Stimulated activated CD4-positive, alpha-beta T cell treated with anti-CD3 and anti-CD28 coated beads, Interleukin-2, amount 100 ng/mL, for 4 hours (primary cell): ENCODE data around the gene ST6GALNAC2.

ENCODE experiments used
- DNase-seq: peaks from one replicate; pipeline ENCODE4 v3.0.0-alpha.2; 2020; ENCODE audit warnings: low read depth

Gene ST6GALNAC2

DNA sequence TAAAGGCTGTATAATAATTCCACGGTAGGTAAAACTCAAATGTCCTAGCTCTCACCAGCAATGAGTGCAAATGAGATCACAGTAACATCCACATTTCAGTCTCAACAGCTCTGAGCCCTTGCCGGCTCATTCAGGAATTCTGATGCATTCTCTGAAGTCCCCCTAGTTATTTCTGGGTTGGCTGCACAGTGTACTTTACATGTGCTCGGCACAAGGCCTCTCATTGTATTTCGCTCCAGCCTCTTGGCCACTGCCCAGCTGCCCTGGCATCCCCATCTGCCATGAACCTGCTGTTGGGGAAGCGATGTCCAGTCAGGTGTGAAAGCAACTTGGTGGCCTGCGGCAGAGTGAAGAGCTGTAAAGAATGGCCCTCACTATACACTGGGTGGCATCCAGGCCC is 31.5 kb downstream of the ST6GALNAC2 start:
- no peak for DNase-seq

GRCh38 chr17:76553178-76553908 is 32.3 kb downstream of the ST6GALNAC2 start:
- no peak for DNase-seq

DNA sequence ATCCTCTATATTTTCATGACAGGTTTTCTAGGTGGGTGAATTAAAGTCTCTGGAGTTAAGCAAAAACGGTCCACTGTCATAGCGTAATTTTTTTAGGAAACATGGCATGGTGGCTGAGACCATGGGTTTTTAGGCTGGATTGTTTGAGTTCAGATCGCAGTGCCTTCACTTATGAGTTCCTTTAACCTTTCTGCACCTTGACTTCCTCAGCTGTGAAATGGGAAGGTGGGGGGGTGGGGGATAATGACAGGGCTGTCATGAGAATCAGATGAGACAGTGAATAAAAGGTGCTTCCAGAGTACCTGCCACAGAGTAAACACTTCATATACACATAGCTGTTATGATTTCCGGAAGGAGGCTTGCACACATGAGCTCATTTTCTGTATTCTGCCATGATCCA is 34.0 kb downstream of the ST6GALNAC2 start:
- DNase-seq: no peak

DNA sequence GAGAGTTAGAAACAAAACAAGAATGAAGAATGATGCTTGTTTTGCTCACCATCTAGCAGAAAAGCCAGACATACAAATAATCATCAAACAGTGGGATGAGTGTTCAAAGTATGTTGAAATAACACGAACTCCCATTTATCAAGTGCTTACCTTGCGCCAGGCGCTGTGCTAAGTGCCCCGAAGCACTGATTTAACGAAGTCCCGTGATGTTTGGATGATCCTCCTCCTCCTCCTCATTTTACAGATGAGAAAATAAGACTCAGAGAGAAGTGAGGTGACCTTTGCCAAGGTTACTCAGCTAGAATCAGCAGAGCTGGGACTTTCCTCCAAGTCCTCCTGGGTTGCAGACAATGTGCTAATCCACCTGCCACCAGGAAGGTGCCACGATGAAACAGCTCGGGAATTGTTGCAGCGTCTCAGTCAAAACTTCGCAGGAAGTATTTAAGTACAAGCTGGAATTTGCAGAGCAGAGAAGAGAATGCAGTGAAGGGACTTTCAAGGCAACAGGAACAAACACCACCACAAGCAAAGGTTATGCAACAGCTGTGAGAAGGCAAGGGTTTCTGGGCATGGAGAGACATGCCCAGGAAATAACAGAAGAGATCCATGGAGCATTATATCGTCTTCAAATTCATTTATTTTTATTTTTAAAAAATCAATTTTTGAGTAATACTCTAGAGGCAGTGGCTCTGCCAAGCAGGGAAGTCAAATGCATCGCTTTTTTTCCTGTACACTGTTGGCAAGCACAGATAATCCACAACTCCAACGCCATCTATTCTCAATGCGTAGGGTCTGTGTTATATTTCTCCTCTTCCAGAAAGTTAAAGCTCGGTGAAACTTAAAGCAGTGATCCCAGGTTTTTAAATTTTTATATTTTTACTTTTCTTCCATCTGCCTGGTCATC is 34.7 kb downstream of the ST6GALNAC2 start:
- DNase-seq: no peak

GRCh38 chr17:76549539-76549938 is 36.1 kb downstream of the ST6GALNAC2 start:
- DNase-seq: no peak

DNA sequence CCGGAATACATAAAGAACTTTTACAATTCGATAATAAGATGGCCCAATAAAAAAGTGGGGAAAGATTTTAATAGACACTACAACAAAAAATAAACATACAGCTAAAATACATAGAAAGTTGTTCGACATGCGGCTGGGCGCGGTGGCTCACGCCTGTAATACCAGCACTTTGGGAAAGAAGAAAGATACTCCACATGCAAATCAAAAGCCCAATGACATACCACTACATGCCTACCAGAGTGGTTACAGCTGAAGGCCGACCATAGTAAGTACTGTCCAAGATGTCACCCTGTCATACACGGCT is 36.5 kb downstream of the ST6GALNAC2 start:
- DNase-seq: no peak

GRCh38 chr17:76548378-76549214 is 37.1 kb downstream of the ST6GALNAC2 start:
- no peak for DNase-seq

DNA sequence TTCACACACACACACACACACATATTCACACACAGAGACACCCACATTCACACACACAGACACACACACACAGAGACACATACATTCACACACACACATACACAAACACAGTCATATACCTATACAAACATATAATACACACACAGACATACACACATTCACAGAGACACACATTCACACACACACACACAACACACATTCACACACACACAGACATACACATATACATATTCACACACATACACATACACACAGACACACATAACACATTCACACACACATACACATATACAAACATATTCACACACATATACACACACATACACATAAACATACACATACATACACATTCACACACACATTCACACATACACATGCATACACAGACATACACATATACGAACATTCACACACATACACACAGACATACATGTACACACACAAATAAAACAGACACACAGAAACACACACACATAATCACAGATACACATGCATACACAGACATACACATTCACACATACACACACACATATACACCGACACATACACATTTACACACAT is 37.9 kb downstream of the ST6GALNAC2 start:
- DNase-seq: no peak

GRCh38 chr17:76547183-76547641 is 38.4 kb downstream of the ST6GALNAC2 start:
- peak; percentile 45 for DNase-seq

DNA sequence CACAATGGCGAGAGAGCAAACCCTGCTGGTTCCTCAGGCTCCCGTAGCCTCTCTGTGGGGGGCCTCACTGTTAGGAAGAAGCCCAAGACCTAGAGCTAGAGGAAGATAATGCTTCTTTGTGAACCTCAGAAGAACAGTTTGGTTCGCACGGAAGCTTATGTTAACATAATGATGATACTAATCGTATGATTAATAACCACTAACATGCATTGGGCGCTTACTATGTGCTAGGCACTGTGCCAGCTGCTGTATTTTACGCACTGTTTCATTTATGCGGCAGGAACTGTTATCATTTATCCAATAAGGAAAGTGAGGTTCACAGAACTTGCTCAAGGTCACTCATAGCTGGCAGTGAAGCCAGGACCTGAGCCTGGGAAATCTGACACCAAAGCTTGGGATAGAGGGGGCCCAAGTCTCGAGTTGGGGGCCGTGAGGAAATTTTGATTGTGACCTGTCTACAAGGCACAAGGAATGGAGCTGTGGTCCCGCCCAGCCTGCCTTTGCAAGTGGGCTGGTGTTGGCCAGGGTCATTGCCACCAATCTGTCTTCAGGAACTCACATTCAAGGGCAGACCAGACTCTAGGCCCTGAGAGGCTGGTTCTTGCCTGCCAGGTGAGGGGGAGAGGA is 39.0 kb downstream of the ST6GALNAC2 start:
- DNase-seq: no peak

DNA sequence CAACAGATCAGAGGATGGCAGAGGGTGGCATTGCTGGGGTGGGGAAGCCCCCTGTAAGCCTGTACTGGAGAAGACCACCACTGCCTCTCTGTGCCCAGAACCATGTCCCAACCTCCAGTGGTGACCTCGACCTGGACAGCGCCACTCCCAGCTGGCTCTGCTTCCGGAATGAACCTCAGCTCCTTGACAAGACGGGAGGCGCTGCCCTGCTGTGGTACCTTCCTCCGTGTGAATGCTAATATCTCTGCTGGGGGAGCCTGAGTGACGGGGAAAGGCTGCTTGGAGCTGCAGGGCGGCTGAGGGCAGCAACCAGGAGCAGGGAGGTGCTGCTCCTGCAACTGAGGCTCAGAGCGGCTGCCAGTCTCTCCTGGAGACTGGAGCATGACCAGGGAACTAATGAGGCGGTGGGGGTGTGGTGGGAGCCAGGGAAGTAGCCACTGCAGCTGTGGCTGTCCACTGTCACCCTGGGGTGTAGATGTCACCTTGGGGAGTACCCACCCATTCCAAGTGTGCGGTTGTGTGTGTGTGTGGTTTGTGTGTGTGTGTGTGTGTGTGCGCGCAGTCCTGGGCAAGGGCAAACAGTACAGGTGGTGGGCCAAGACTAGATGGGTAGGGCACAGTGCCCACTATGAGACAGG is 39.6 kb downstream of the ST6GALNAC2 start:
- DNase-seq: no peak

DNA sequence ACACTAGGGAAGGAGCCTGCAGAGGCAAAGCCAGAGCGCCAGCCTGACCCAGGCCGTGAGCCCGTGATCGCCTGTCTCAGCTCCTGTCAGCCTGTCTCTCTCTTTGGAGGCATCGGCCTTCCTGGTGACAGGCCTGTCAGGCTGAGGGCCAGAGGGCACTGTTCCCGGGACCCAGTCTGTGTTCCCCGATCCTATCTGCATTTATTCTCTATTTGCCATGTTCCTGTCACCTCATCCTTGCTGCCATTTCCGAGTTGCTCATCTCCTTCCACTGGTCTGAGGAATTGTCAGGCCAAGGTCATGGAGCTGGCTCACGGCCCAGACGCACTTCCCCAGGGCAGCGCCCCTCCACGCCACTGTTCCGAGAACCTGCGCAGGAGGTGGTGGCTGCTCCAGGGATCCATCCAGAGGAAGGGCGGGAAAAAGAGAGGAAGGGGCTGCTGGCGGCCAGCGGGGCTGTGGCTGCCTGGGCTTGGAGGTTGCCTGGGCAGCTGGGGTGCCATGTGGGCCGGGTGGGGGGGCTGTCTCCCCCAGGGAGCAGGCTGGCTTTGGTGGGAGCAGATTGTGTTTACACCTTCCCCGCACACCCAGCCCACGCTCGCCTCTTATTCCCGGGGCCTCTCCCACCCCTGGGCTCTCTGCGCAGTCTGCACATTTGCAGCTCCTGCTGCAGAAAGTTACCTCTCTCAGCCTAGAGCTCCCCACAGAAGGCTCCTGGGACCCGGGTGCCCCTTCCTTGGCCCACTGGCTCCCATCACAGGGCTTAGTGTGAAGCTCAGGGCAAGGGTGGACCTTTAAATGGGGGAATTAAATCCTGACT is 40.9 kb downstream of the ST6GALNAC2 start:
- no peak for DNase-seq

GRCh38 chr17:76543826-76544545 is 41.7 kb downstream of the ST6GALNAC2 start:
- DNase-seq: no peak

DNA sequence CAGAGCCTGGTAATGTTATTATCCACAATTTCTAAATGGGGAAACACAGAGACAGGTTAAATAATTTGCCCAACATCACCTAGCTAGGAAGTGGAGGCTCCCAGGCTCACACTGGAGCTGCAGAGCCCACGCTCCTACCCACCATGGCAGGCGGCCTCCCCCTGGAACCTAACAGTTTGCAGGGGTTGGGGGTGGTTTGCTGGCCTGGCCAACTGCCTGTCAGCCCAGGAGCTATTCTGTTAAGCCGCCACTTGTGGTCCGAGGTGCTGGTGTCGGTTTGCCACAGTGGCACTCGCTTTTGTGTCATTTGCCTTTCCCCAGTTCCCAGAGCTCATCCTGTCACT is 42.2 kb downstream of the ST6GALNAC2 start:
- DNase-seq: no peak

- DNase-seq: no peak
Observed at GRCh38 chr17:76542984-76543383, 42.7 kb downstream of the ST6GALNAC2 start.

GRCh38 chr17:76542566-76542971 is 43.1 kb downstream of the ST6GALNAC2 start:
- no peak for DNase-seq

DNA sequence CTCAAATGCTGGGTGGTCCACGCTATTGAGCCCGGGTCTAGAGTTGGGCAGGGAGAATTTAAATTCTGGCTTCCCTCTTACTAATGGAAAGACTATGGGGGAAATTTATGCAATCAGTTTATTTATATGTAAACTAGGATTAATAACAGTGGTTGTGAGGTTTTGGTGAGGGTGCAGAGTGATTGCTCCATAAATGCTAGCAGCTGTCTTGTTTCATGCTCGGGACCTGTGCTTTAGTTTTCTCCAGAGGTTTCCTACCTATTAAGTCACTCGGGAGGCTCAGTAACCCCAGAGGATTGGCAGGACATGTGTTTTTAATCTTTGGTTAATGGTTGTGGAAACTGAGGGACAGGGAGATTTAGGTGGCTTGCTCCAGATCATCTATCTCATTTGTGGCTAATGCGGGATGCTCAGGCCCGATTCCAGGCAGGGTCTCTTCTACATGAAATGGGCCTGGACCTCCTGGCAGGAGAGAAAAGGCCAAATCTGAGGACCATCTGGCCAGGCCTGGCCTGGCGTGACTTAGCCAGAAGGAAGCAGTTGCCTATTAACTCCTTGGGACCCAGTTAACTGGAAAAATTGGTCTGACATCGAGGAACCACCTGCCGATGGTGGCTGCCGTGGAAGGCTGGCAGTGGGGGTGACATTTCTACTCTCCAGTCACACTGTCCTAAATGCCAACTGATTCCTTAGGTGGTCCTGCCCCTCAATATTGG is 43.8 kb downstream of the ST6GALNAC2 start:
- DNase-seq: no peak

DNA sequence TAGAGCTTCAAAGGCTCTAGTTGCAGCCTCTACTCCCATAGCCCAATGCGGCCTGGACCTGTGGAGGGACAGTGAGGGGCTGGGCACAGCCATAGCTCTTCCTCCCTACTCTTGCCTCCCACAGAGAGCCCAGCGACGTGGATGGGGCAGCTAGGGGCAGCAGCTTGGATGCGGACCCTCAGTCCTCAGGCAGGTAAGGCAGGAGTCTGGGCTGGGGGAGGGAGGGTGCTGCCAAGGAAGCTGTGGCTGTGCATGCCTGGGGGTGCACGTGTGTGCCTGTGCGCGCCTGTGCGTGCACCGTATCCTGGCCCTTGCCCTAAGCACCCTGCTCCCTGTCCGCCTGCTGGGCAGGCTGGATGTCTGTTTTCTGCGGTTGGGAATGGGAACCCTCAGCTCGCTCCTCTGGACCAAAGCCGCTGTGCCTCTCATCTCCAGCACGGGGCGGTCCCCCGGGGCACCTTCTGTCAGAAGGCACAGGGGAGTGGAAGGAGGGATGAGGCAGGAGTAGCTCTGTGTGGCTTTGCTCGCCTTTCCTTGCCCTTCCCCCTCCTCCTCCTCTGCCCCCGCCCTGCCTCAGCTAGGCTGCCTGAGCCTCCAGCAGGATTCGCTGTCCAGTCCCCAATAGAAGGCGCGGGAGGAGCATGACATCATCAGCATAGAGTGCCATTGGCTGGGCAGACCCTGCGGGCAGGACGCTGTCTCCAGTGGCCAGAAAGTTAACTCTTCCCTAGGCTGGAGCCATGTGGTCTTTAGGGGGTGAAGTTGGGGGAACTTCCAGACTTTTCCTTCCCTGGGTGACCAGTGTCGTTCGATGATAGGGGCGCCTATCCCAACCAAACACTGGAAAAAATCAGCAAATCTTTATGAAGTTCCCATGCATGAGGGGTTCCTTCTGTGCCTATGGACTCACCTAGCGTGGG is 45.0 kb downstream of the ST6GALNAC2 start:
- no peak for DNase-seq
